Naive thymus-derived CD8-positive, alpha-beta T cell (primary cell): ENCODE measurements around the gene RBM12. TPM values are rescaled to one million over a fixed set of nuclear protein-coding genes. Genes with fewer than 3 reads are reported as not detected.

Source experiments
- ATAC-seq, 2 donors: fragments of 150-1000 bp; cut with Tn5 transposase in 1 of 2; sonication (Bioruptor Pico), chemical (Tn5 transposase) in 1 of 2; 1 replicate in 1 of 2; 2 replicates in 1 of 2; pipeline ENCODE4 v1.10.0; 2021; ENCODE audit warnings: mild to moderate bottlenecking in 2 of 2, moderate library complexity in 2 of 2
- POLR2A ChIA-PET: fragments of 350-600 bp; sonication (Branson Sonifier 250); formaldehyde crosslinking; loops from one replicate; lab custom pipeline; 2021; ENCODE audit warnings: antibody characterized with exemption; lab: Charles Lee
- DNase-seq, 10 donors: peaks; one replicate each; pipeline versions ENCODE4 v3.0.0 to v3.0.0-alpha.2; 2020 to 2022
- H3K27ac Mint-ChIP-seq, 10 donors: one replicate each; pipeline ENCODE4 v1.8.0; 2020 to 2022; ENCODE audit warnings: mild to moderate bottlenecking in 10 of 10, mixed read lengths in 10 of 10, moderate library complexity in 4 of 10, inconsistent platforms in 1 of 10
- H3K27me3 Mint-ChIP-seq, 5 donors: one replicate each; pipeline ENCODE4 v1.8.0; 2021 to 2022; ENCODE audit warnings: mixed read lengths in 5 of 5
- H3K36me3 Mint-ChIP-seq, 3 donors: one replicate each; pipeline ENCODE4 v1.8.0; 2020 to 2022; ENCODE audit warnings: mixed read lengths in 3 of 3, mild to moderate bottlenecking in 2 of 3, inconsistent platforms in 1 of 3
- H3K4me1 Mint-ChIP-seq, 4 donors: one replicate each; pipeline ENCODE4 v1.8.0; 2021 to 2022; ENCODE audit warnings: mixed read lengths in 4 of 4
- H3K4me3 Mint-ChIP-seq, 10 donors: one replicate each; pipeline ENCODE4 v1.8.0; 2020 to 2022; ENCODE audit warnings: mild to moderate bottlenecking in 10 of 10, mixed read lengths in 10 of 10, moderate library complexity in 6 of 10, inconsistent platforms in 1 of 10
- H3K9me3 Mint-ChIP-seq, 9 donors: one replicate each; pipeline ENCODE4 v1.8.0; 2020 to 2022; ENCODE audit warnings: mixed read lengths in 9 of 9, mild to moderate bottlenecking in 3 of 9, inconsistent platforms in 1 of 9, moderate library complexity in 1 of 9
- polyA plus RNA-seq, 3 donors: library from polyadenylated mRNA; unstranded; fragments of 300-500 nt; fragmentation: Illumina TruSeq; gene quantifications; one replicate each; pipeline ENCODE4 v1.2.3, GENCODE V29; 2021
- total RNA-seq, 8 experiments: library from RNA in 2 of 8; stranded (reverse) in 2 of 8; gene quantifications; one replicate each; pipeline ENCODE4 v1.2.3 and lab custom pipeline; 2021 to 2026

The RBM12 gene
- total and polyA plus RNA-seq, 5 experiments from 2014 or later: 35.2 to 132 (median 43.7) TPM

- peak overlapping the region in 5 of 10 donors; percentile 22 to 48 (median 41) for H3K4me3 Mint-ChIP-seq
- H3K27me3 Mint-ChIP-seq: no peaks in the 10 kb centered on the region
- peaks cover 6 to 43% (median 35%) of the 10 kb centered on the region in 4 donors for H3K4me1 Mint-ChIP-seq
- no peaks in the 10 kb centered on the region for H3K9me3 Mint-ChIP-seq
- peaks cover 0 to 27% (median 18%) of the 10 kb centered on the region in 3 donors for H3K36me3 Mint-ChIP-seq
- ATAC-seq (no peak), DNase-seq (no peak)
- peak overlapping the region in 7 of 10 donors; percentile 44 to 99 (median 74) for H3K27ac Mint-ChIP-seq
- POLR2A ChIA-PET: interaction anchor here (0.7 to 7.6 kb wide), 9 partner anchors 12 to 288 kb away, joined by 4 to 101 read pairs (median 12); partner anchors contain the start of genes NFS1, RBM39, ROMO1 and SCAND1
These were observed 1.2 kb upstream of the RBM12 start for GRCh38 chr20:35665949-35666288.

- Mint-ChIP-seq H3K36me3 (peaks cover 0 to 9% (median 2%) of the 10 kb centered on the region in 3 donors), H3K27me3 (no peaks in the 10 kb centered on the region), H3K9me3 (no peaks in the 10 kb centered on the region), H3K4me3 (peak overlapping the region; percentile 89 to 98 (median 96)), H3K27ac (peak overlapping the region; percentile 96 to 100 (median 99)), H3K4me1 (peaks cover 13 to 64% (median 54%) of the 10 kb centered on the region in 4 donors)
- POLR2A ChIA-PET: interaction anchor here (0.6 to 7.6 kb wide), 21 partner anchors 10 to 290 kb away, joined by 3 to 101 read pairs (median 6); partner anchors contain the start of genes CEP250, ERGIC3, NFS1 and PHF20
- ATAC-seq (peak; percentile 50 to 58), DNase-seq (peak in 9 of 10 donors; percentile 44 to 88 (median 67))
These were observed 909 bp downstream of the RBM12 start for GRCh38 chr20:35663516-35664465.

GRCh38 chr20:35662551-35662950 is 2.1 kb downstream of the RBM12 start:
- POLR2A ChIA-PET: interaction anchor here (2.4 to 7.6 kb wide), 3 partner anchors 45 to 109 kb away, joined by 10 to 101 read pairs (median 87); partner anchors contain the start of genes PHF20, RBM39 and SPAG4
- Mint-ChIP-seq H3K4me3 (peak overlapping the region; percentile 89 to 98 (median 96)), H3K27me3 (no peaks in the 10 kb centered on the region), H3K36me3 (peaks cover 0 to 4% (median 2%) of the 10 kb centered on the region in 3 donors), H3K9me3 (no peaks in the 10 kb centered on the region), H3K4me1 (peaks cover 14 to 69% (median 64%) of the 10 kb centered on the region in 4 donors), H3K27ac (peak overlapping the region; percentile 68 to 100 (median 99))
- no peak for ATAC-seq
- DNase-seq: no peak

GRCh38 chr20:35661908-35662307 is 2.8 kb downstream of the RBM12 start:
- H3K4me3 Mint-ChIP-seq: peak overlapping the region; percentile 89 to 98 (median 96)
- H3K9me3 Mint-ChIP-seq: no peaks in the 10 kb centered on the region
- peaks cover 20 to 75% (median 71%) of the 10 kb centered on the region in 4 donors for H3K4me1 Mint-ChIP-seq
- no peak for DNase-seq
- no peak for ATAC-seq
- peak overlapping the region; percentile 68 to 100 (median 99) for H3K27ac Mint-ChIP-seq
- no peaks in the 10 kb centered on the region for H3K27me3 Mint-ChIP-seq
- H3K36me3 Mint-ChIP-seq: peaks cover 0 to 11% (median 2%) of the 10 kb centered on the region in 3 donors
- POLR2A ChIA-PET: interaction anchor here (5.7 to 7.6 kb wide), 2 partner anchors 44 to 81 kb away, joined by 87 to 101 read pairs; partner anchors contain the start of genes RBM39 and SPAG4

- Mint-ChIP-seq H3K27ac (peak overlapping the region; percentile 68 to 100 (median 98)), H3K4me1 (peaks cover 21 to 82% (median 76%) of the 10 kb centered on the region in 4 donors), H3K9me3 (no peaks in the 10 kb centered on the region), H3K4me3 (peak overlapping the region; percentile 89 to 98 (median 96)), H3K27me3 (no peaks in the 10 kb centered on the region), H3K36me3 (peaks cover 0 to 15% (median 2%) of the 10 kb centered on the region in 3 donors)
- DNase-seq: no peak
- POLR2A ChIA-PET: interaction anchor here (5.7 to 7.6 kb wide), 2 partner anchors 43 to 82 kb away, joined by 87 to 101 read pairs; partner anchors contain the start of genes RBM39 and SPAG4
- no peak for ATAC-seq
These were observed 3.6 kb downstream of the RBM12 start for GRCh38 chr20:35661053-35661452.

- ATAC-seq: no peak
- POLR2A ChIA-PET: interaction anchor here (0.7 to 7.6 kb wide), 2 partner anchors 43 to 1008 kb away, joined by 3 to 101 read pairs; partner anchors contain the start of gene SPAG4
- Mint-ChIP-seq H3K36me3 (peaks cover 0 to 15% (median 2%) of the 10 kb centered on the region in 3 donors), H3K27ac (peak overlapping the region; percentile 70 to 100 (median 98)), H3K4me3 (peak overlapping the region; percentile 89 to 98 (median 96)), H3K4me1 (peaks cover 21 to 82% (median 76%) of the 10 kb centered on the region in 4 donors), H3K27me3 (no peaks in the 10 kb centered on the region), H3K9me3 (no peaks in the 10 kb centered on the region)
- no peak for DNase-seq
These were observed 4.4 kb downstream of the RBM12 start for GRCh38 chr20:35660122-35660937.

- H3K4me1 Mint-ChIP-seq: peaks cover 16 to 60% (median 55%) of the 10 kb centered on the region in 4 donors
- no peak for DNase-seq
- POLR2A ChIA-PET: interaction anchor here (0.6 to 1.7 kb wide), 3 partner anchors 19 to 41 kb away, joined by 3 read pairs; partner anchors contain the start of gene SPAG4
- H3K27ac Mint-ChIP-seq: peak overlapping the region; percentile 2 to 90 (median 64)
- peaks cover 0 to 19% (median 2%) of the 10 kb centered on the region in 3 donors for H3K36me3 Mint-ChIP-seq
- H3K4me3 Mint-ChIP-seq: peak overlapping the region; percentile 13 to 76 (median 58)
- peak; percentile 22 to 65 for ATAC-seq
- no peaks in the 10 kb centered on the region for H3K9me3 Mint-ChIP-seq
- H3K27me3 Mint-ChIP-seq: no peaks in the 10 kb centered on the region
These were observed 7.4 kb downstream of the RBM12 start for GRCh38 chr20:35657271-35657670.

- Mint-ChIP-seq H3K9me3 (no peaks in the 10 kb centered on the region), H3K4me3 (no peak overlapping the region), H3K27me3 (no peaks in the 10 kb centered on the region), H3K27ac (no peak overlapping the region), H3K36me3 (peaks cover 0 to 39% (median 2%) of the 10 kb centered on the region in 3 donors), H3K4me1 (peaks cover 20 to 57% (median 47%) of the 10 kb centered on the region in 4 donors)
- no peak for DNase-seq
- POLR2A ChIA-PET: interaction anchor here (2.9 kb wide), 1 partner anchor 10 kb away, joined by 12 read pairs; the partner anchor contains the start of genes CPNE1 and RBM12
- no peak for ATAC-seq
These were observed 10.3 kb downstream of the RBM12 start for GRCh38 chr20:35654415-35654814.

GRCh38 chr20:35653893-35654292 is 10.8 kb downstream of the RBM12 start:
- no peak overlapping the region for H3K4me3 Mint-ChIP-seq
- no peaks in the 10 kb centered on the region for H3K27me3 Mint-ChIP-seq
- POLR2A ChIA-PET: interaction anchor here (2.9 kb wide), 1 partner anchor 10 kb away, joined by 12 read pairs; the partner anchor contains the start of genes CPNE1 and RBM12
- H3K4me1 Mint-ChIP-seq: peaks cover 20 to 57% (median 46%) of the 10 kb centered on the region in 4 donors
- ATAC-seq (no peak), DNase-seq (no peak)
- peaks cover 0 to 44% (median 2%) of the 10 kb centered on the region in 3 donors for H3K36me3 Mint-ChIP-seq
- no peak overlapping the region for H3K27ac Mint-ChIP-seq
- H3K9me3 Mint-ChIP-seq: no peaks in the 10 kb centered on the region

GRCh38 chr20:35653430-35653734 is 11.3 kb downstream of the RBM12 start:
- Mint-ChIP-seq H3K4me1 (peaks cover 20 to 57% (median 46%) of the 10 kb centered on the region in 4 donors), H3K9me3 (no peaks in the 10 kb centered on the region), H3K27me3 (no peaks in the 10 kb centered on the region), H3K27ac (no peak overlapping the region), H3K4me3 (no peak overlapping the region), H3K36me3 (peaks cover 0 to 48% (median 0%) of the 10 kb centered on the region in 3 donors)
- POLR2A ChIA-PET: interaction anchor here (2.9 kb wide), 1 partner anchor 11 kb away, joined by 12 read pairs; the partner anchor contains the start of genes CPNE1 and RBM12
- ATAC-seq (no peak), DNase-seq (no peak)

GRCh38 chr20:35652641-35653429 is 11.9 kb downstream of the RBM12 start:
- no peaks in the 10 kb centered on the region for H3K27me3 Mint-ChIP-seq
- H3K27ac Mint-ChIP-seq: peak overlapping the region in 1 of 10 donors; percentile 44
- H3K9me3 Mint-ChIP-seq: no peaks in the 10 kb centered on the region
- no peak for DNase-seq
- no peak overlapping the region for H3K4me3 Mint-ChIP-seq
- POLR2A ChIA-PET: interaction anchor here (1.1 to 2.9 kb wide), 2 partner anchors 11 to 37 kb away, joined by 3 to 12 read pairs; partner anchors contain the start of genes CPNE1, RBM12 and SPAG4
- no peak for ATAC-seq
- H3K36me3 Mint-ChIP-seq: peaks cover 0 to 54% (median 0%) of the 10 kb centered on the region in 3 donors
- peaks cover 21 to 58% (median 48%) of the 10 kb centered on the region in 4 donors for H3K4me1 Mint-ChIP-seq
